NCI-H2196 (cell line): Measurements from ENCODE around the gene EDEM3.
A peak's percentile ranks its signal among the peaks of the same experiment; 100 is the strongest.
"Not testable (repeated sequence)": the region's sequence is repeated elsewhere in the genome, so short reads cannot be mapped to it uniquely, and the experiment has no call there.

Source experiments
- DNase-seq: peaks from one replicate; lab custom pipeline; 2025; ENCODE audit not compliant: unreplicated experiment; lab: John Stamatoyannopoulos, UW

Gene EDEM3, protein sequence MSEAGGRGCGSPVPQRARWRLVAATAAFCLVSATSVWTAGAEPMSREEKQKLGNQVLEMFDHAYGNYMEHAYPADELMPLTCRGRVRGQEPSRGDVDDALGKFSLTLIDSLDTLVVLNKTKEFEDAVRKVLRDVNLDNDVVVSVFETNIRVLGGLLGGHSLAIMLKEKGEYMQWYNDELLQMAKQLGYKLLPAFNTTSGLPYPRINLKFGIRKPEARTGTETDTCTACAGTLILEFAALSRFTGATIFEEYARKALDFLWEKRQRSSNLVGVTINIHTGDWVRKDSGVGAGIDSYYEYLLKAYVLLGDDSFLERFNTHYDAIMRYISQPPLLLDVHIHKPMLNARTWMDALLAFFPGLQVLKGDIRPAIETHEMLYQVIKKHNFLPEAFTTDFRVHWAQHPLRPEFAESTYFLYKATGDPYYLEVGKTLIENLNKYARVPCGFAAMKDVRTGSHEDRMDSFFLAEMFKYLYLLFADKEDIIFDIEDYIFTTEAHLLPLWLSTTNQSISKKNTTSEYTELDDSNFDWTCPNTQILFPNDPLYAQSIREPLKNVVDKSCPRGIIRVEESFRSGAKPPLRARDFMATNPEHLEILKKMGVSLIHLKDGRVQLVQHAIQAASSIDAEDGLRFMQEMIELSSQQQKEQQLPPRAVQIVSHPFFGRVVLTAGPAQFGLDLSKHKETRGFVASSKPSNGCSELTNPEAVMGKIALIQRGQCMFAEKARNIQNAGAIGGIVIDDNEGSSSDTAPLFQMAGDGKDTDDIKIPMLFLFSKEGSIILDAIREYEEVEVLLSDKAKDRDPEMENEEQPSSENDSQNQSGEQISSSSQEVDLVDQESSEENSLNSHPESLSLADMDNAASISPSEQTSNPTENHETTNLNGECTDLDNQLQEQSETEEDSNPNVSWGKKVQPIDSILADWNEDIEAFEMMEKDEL

DNA sequence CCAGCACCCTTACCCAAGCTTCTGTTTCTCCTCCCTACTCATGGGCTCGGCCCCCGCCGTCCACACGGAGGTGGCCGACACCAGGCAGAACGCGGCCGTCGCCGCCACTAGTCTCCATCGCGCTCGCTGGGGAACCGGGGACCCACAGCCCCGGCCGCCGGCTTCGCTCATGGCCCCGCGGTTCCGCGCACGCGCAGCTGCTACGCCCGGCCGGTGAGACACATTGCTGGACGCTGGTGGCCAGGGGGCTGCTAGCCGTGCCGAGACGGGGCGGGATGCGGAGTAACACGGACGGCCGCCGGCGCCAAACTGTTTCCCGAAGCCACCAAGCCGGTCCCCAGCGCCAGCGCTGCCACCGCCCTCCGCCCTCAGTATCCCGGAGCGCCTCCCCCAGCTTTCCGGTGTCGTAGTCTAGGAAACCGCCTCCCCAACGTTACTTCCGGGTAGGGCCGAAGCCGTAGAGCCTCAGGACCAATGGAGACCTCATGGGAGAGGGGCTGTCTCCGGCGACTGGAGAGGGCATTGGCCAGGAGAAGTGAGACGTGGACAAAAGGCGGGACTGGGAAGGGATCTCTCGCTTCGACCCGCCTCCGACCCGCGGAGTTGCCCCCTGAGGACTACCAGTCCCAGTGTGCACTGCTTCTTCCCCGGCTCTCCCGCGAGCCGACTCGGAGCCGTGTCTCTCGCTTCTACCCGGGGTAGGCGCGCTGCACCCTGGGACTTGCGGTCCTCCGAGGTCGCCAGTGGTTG lies at the start of gene EDEM3:
EDEM3 (minus strand) TSS at position 383 of the 750 bp plus-strand sequence; CDS start at position 171, 212 bp downstream.
- peak; percentile 98 for DNase-seq

DNA sequence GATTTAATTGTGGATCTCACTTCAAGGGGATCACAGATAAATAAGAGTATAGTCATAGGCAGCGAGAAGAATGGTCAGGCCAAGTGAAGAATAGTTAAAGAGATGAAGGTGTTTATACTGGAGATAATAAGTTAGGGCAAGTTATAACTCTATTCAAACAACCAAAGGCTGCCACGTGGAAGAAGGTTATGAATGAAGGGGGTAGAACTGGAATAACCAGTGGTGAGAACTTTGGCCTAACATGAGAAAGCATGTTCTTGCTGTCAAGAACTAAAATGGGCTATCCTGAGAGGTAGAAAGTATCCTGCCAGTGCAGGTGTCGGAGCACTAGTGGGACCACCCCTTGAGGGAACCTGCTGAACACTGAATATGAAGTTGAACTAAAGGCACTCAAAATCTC lies 49.6 kb upstream of the EDEM3 start:
- DNase-seq, result no peak

DNA sequence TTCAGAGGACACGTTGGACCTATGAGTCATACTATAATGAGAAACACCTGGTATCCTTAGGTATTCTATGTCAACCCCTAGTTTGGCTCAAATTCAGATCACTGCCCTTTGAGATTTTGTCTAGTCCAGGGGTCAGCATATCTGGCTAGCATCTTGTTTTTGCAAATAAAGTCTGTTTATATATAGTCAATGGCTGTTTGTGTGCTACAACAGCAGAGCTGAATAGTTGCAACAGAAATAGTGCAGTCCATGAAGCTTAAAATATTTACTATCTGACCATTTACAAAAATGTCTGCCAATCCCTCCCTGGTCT lies 48.5 kb upstream of the EDEM3 start:
- DNase-seq, result no peak

DNA sequence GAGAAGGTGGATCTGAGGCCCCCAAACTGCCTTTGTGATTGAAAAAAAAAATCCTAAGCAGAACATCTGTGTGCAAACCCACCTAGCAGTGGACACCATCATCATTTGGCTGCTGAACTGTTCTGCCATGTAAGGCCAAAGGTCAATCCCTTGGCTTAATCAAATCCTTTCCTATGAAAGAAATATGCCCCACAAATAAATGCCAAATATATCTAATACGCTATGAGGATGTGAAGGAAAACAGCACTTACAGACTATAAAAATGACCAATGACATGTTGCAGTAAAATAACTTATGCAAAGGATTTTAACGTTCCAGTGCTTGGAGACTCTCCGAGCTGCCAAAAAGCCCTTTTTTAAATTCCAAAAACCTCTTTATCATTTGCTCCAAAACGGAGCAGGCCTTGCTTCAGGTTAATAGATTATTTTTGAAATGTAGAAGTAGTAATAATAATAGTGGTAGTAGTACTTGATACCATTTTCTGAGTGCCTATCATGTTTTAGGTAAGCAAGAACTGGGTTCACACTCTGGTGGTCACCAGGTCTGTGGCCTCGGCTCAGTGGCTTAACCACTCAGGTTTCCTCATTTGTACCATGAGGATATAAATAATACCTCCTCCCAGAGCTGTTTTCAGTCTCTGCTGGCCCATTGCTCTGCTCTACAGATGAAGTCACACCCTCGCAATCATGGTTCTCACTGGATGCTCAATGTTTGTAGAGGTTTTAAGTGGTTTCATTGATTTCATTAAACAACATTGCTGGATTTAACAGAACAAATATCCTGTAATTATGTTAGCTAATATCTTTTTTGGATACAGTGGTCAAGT lies 47.9 kb upstream of the EDEM3 start:
- peak; percentile 77 for DNase-seq

DNA sequence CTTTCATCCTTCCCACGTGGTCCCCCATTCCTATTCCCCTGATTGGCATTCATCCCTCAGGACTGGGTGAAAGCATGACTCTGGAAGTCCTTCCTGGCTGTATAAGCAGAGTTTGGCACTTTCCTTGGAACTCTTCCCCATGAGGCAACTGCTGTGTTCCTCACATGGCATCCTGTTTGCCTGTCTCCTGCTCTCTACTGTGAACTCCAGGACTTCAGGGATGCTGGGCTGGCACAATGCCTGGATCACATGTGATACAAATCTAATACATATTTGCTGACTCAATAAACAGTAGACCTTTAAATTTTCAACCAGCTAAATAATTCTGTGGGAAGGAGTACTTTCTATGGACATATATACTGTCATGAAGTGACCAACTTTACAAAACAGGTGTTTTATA lies 46.8 kb upstream of the EDEM3 start:
- DNase-seq, result peak; percentile 41

DNA sequence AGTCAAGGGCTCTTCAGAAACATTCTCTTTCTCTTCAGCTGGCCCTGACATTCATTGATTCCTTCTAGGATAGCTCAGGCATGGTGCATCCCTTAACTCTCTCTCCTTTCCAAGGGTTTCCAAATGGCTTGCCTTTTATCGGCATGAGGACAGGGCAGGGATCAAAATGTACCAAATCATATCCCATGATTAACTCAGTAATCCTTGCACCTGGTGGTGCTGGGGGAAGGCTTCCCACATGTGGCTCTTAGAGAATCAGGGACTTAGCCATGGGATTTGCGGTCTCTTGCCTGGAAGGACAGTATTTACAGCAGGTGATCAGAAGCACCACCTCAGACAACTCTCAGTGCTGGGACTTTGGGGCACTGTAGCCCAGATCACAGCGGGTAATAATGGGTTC lies 46.2 kb upstream of the EDEM3 start:
- DNase-seq, result no peak

DNA sequence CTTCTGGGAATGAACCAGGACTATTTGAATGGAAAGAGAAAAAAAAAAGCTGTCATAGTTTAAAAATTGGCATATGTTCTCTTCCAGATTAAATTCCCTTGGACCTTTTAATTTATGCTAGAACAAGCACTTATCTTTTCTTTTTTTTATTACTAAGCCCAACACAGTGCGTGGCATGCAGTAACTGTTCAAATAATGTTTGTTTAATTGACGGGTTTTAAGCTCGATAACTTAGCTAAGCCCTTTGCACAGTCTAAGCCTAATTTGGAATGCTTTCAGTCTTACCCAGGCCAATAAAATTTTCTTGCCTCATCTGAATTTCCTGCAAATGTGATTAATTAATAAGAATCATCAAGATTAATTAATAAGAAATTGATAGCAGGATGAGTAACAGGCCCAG lies 39.3 kb upstream of the EDEM3 start:
- DNase-seq, result no peak

DNA sequence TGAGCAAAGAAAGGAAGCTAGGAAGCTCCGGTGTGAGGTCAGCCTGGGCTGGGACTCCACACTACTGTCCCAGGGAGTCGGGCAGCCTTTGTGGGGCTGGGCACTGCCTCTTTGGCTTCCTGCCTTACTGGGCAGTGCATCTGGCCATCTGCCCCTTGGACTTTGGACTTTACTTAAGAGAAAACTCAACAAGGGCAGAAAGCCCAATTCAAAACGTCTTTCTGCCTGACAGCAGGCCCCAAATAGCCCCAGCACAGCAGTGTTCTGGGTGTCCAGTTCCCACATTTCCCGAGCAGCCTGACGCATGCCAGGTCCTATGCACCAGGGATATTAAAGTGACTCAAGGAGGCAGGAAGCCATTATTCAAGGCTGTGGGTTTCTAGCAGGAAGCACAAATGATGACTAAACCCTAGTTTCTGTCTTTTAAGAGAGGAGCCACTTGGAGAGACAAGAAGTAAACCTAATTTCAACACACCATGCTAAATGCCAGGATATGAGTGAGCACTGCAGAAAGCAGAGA lies 37.9 kb upstream of the EDEM3 start:
- peak; percentile 11 for DNase-seq

DNA sequence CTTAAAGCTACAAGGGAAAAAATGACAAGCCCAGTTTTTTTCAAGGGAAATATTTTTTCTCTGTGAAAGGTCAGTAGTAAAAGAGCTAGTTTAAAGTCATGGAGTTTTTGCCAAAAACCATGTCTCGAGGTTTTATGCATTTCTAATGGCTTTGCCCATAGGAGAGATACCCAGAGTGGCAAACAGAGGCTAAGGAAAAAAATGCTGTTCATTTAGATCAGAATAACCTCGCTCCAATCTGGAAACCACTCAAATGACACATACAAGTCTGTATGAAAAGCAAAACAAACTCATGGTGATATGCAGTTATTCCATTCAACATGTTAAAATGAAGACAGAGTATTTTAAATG lies 36.9 kb upstream of the EDEM3 start:
- DNase-seq, result no peak

DNA sequence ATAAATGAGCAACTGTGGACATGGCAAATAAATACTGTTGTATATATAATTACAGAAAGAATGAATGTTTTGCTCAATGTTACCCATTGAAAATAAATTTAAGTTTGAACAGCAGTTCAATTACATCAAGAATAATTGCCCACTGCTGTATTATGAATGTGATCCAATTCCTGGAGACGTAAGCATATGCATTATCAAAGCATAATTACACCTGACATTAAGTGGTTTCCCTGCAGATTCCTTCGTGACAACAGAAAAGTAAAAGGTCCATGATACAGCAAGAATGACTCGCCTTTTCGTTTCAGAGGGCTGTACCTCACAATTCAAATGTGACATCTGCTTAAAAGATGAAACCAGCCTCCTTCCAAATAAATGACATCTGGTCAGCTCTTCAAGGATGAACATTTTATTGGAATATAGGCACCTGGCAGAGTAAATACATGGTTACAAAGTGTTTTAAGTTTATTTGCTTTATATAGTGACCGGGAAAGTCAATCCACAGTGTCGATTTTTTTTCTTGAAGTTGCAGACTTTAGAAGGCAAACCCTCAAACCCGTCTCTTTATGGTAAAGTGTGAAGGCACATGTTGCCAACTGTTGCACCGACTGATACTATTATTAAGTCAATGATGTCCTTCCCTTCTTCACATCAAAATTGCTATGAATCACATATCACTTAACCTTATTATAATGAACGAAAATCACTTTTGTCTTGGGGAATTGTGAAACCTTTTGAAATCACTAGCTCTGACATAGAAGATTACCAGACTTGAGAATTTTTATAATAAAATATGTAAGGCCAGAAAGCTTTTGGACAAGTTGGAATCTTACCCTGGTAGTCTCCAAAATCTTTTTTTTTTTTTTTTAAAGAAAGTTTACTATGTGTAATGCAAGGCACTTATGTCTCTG lies 36.2 kb upstream of the EDEM3 start:
- DNase-seq, result no peak

DNA sequence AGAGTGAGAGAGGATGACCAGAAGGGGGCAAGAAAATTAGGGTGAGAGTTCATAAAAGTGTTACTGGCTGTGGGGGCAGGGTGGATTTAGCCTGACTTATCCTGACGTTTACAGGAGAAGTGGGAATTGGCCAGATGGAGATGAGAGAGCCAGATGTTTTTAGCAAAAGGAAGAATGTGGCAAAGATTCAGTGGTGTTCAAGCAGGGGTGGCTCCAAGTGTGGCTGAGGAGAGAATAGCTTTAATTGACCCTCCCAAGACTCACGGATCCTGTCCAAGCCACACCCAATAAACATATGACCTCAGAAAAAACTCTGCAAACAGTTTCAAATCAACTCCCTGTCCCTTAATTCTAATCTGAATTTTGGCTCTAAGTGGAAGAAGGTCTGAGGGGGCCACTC lies 35.2 kb upstream of the EDEM3 start:
- DNase-seq, result no peak

DNA sequence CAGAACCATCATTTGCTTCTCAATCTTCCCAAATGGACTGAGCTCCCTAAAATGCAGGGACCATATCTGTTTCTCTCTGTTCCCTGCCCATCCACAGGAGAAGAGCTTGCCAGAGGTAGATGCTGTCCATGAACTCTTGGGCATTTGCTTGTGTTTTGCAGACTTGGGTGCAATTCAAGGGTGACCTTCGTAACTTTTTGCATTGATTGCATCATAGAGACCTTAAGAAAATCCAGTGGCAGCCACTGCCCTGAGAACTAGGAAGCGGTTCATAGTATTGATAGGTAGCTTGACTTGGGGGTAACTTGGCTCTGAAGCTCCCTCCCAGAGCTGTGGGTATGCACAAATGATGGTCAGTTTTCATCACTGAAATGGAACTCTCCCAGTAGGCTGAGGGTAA lies 34.3 kb upstream of the EDEM3 start:
- DNase-seq, result no peak

DNA sequence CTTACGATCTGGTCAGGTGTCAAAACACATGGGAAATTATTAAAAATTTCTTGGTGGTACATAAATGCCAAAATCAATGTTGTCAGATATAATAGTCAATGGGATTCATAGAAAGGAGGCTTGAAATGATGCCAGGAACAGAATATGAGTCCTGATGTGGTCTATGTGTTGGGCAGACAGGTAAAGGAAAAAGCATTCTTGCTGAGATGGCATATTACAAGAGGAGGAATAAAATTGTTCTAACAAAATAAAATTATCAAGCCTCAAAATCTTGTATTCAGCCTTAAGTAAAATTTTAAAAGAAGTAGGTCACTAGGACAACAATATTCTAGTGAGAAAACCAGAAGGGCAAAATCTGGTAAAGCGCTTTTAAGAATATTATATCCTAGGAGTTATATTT lies 30.9 kb upstream of the EDEM3 start:
- no peak for DNase-seq

DNA sequence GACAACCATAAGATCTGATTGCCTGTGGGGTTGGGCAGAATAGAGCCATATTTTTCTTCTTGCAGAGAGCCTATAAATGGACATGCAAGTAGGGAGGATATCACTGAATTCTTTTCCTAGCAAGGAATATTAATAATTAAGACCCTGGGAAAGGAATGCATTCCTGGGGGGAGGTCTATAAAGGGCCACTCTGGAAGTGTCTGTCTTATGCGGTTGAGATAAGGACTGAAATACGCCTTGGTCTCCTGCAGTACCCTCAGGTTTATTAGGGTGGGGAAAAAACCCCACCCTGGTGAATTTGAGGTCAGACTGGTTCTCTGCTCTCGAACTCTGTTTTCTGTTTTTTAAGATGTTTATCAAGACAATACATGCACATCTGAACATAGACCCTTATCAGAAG lies 29.1 kb upstream of the EDEM3 start:
- DNase-seq, result not testable (repeated sequence)

DNA sequence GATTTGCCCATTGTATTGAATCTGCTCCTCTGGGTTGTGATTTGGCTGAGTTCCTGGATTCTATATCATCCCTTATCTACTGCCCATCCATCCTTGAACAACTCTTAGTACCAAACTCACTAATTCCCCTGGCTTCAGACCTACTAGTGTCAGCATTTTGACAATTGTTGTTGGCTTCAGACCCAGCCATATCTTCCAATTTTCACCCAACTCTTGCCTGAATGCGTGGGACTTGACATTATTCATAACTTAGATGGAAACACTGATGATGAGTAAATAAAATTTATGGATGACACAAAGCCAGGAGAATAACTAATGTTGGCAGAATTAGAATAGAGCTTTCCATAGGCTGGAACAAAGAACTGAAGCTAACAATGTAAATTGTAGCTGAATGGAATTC lies 27.3 kb upstream of the EDEM3 start:
- DNase-seq, result no peak

DNA sequence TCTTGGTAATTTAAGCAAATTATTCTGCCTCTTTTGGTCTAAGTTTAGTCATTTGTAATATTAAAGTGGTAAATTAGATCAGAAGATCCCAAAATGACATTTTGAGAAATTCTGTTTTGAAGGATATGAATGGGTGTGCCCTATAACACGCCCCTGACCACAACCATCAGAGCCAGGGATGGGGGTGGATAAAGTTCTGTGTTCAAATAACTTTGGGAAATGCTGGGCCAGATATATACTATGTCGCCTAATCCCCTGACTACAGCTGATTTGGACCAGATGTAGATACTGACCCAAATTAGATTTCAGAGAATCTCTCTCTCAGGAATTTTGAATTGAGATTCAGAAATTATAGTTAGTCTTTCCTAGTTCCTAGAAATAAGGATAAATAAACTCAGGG lies 21.2 kb upstream of the EDEM3 start:
- no peak for DNase-seq

DNA sequence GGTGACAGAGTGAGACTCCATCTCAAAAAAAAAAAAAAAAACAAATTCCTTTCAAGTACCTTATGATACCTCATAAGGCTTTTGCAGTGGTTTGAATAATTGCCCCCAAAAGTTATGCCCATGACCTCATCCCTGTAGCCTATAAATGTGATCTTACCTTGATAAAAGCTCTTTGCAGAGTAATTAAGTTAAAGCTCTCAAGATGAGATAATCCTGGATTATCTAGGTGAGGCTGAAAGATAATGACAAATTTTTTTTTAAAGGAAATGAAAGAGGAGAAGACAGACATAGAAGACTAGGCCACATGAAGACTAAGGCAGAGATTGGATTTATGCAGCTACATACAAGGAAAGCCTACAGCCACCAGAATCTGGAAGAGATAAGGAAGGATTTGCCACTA lies 20.7 kb upstream of the EDEM3 start:
- no peak for DNase-seq

DNA sequence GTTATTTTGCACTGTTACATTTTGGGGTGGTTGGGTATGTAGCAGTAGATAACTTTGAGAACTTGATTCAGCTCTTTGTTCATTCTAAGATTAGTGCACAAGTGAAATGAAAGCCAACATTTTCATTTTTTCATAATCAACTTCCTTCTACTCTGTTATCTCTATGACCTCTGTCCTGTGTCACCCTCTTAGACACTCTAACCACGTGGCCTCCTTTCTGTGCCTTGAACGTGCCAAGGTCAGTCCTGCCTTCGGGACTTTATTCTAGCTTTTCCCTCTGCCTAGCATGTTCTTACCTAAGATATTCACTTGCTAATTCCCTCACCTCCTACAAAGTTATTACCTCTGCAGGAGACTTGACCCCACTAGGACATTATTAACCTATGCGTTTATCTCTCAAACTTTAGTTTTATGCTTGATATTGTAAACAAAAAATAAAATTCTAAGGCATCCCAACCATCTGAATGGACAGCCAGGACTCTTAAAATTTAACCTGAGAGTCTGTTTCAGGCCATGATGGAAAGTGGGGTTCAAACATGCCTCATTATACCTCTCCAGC lies 19.2 kb upstream of the EDEM3 start:
- no peak for DNase-seq

DNA sequence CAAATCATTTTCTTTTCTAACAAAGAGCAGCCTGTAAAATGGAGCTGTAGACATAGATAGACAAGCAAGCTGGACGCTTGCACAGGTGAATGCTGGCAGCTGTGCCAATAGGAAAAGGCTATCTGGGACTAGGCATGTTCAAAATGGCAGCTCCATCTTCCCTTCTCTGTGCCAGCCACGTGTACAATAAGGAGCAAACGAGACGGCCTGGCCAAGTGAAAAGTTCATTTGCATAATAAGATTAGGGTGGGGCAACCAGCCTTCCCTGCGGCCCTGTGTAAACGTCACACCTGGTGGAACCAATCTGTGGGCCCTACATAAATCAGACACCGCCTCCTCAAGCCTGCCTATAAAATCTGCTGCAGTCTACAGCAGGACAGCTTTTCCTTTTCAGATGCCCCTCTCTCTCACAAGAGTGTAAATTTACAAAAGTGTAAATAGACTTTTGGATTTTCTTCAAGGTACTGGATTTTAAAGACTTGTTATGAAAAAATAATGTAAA lies 16.6 kb upstream of the EDEM3 start:
- no peak for DNase-seq
